NOMO-1 treated with DMSO at 0.1 percent for 48 hours (cell line): Measurements from ENCODE around the gene SCYL3.
"Not testable (repeated sequence)": the region's sequence is repeated elsewhere in the genome, so short reads cannot be mapped to it uniquely, and the experiment has no call there.

Experiments used
- DNase-seq: peaks from one replicate; lab custom pipeline; 2025; ENCODE audit not compliant: unreplicated experiment; lab: John Stamatoyannopoulos, UW

Gene SCYL3

DNA sequence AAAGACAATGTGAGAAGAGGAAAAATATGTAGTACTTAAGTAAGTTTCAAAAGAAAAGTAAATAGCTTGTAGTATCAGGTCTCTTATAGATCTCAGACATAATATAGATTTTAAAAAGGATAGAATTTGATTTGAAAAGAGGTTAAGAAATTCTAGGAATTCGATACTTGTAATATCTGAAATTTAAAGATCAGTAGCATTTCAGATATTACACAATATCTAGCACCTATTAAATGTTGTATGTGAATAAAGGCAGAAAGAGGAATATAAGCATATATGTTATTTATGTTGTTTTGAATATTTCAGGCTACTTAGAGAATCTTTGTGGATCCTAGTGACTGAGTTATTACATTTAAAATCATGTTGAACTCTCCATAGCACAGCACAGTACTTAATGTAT, 64.0 kb downstream of the SCYL3 start:
- no peak for DNase-seq

- no peak for DNase-seq
These were observed 69.5 kb downstream of the SCYL3 start for GRCh38 chr1:169824153-169824552.

DNA sequence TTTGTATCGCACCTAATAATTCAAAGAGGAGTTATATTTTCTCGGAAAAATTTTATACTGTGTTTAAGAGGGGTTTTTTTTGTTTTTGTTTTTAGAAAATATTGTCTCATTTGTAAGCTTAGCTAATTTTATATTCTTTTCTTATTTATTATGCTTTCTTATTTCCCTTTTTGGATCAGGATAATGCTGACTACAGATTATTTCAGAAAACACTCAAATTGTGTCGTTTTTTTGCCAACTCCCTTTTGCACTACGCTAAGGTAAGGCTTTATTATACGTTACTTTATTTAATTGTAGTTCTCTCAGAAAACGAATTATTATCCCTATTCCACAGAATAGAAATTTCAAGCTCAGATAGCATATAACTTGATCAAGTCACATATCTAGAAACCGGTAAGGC, 72.2 kb downstream of the SCYL3 start:
- DNase-seq = no peak

DNA sequence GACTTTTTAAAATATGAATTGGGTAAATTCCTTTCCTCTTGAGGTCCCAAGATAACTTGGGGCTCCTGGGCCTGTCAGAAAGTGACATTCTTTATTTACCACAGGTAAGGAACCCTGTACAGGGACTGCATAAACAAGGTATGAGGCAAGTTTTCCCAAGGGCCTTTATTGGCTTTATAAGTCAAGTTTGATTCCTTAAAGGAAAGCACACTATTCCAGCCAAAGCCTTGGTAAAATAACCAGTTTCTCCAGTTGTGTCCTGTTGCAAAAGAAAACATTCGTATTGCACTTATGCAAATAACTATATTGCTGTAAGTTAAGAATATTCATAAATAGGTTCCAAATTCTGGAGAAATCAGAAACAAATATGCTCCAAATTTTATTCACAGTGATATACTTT, 77.1 kb downstream of the SCYL3 start:
- no peak for DNase-seq

DNA sequence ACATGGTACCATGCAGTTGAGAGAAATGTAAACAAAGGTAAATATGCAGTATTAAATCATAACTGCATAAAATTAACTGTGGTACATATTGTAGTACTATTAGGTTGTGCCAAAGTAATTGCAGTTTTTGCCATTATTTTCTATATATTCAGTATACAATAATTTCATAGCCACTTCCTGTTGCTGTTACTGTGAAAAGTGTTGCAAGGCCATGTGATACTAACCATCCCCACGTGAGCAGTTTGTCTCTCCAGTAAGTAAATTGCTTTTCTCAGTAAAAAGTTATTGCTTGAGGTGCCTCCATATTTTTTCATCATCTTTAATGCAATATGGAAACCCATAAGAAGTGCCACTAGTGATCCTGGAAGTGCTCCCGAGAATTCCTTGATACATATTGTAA, 79.4 kb downstream of the SCYL3 start:
- DNase-seq = no peak

- no peak for DNase-seq
These were observed 81.6 kb downstream of the SCYL3 start for GRCh38 chr1:169812131-169812530.

- DNase-seq = not testable (repeated sequence)
These were observed 82.2 kb downstream of the SCYL3 start for GRCh38 chr1:169811418-169812035.

DNA sequence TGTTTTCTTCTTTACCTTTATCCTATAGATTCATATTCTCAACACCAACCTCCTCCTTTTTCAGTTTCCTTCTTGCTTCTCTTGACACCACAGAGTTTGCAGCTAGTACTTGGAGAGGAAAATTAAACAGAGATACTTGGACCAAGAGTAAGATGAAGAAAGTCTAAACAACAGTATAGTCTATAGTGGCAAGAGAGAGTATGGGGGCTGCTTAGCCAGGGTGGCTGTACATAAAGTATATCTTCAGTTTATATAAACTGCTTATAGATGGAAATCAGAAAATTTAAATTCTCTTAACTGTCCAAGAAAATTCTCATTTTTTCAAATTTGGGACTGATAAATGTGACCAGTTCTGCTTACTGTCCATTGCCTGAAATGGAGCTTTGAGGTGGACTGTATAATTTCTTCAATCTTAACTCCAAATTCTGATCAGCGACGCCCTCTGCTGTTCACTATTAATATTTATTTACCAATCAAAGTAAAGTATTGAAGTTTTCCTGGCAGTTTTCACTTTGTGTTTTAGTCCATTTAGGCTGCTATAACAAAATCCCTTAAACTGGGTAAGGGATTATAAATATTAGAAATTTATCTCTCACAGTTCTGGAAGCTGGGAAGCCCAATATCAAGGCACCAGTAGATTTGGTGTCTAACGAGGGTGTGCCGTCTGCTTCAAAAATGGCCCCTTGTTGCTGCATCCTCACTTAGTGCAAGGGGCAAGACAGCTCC, 84.2 kb downstream of the SCYL3 start:
- peak; percentile 18 for DNase-seq

- DNase-seq = no peak
These were observed 88.8 kb downstream of the SCYL3 start for GRCh38 chr1:169804941-169805340.

GRCh38 chr1:169802888-169803287, 90.8 kb downstream of the SCYL3 start:
- DNase-seq = peak; percentile 30
